Stimulated activated CD4-positive, alpha-beta T cell treated with anti-CD3 and anti-CD28 coated beads, Interleukin-4, amount 100 ng/mL, for 24 hours (primary cell): ENCODE measurements around the gene CLSTN2.

Source experiments
- DNase-seq: peaks from one replicate; pipeline ENCODE4 v3.0.0-alpha.2; 2020

The CLSTN2 gene

GRCh38 chr3:140298569-140299070 lies 363.6 kb downstream of the CLSTN2 start:
- DNase-seq = no peak

GRCh38 chr3:140303875-140304274 lies 368.9 kb downstream of the CLSTN2 start:
- no peak for DNase-seq

GRCh38 chr3:140308535-140308934 lies 373.6 kb downstream of the CLSTN2 start:
- DNase-seq = no peak

GRCh38 chr3:140311428-140311827 lies 376.4 kb downstream of the CLSTN2 start:
- no peak for DNase-seq

- DNase-seq = no peak
Observed at GRCh38 chr3:140315955-140316354, 381.0 kb downstream of the CLSTN2 start.

- no peak for DNase-seq
Observed at GRCh38 chr3:140316466-140316865, 381.5 kb downstream of the CLSTN2 start.

- DNase-seq = no peak
Observed at GRCh38 chr3:140316868-140317400, 381.9 kb downstream of the CLSTN2 start.

- DNase-seq = no peak
Observed at GRCh38 chr3:140319739-140320138, 384.8 kb downstream of the CLSTN2 start.

GRCh38 chr3:140323561-140323960 lies 388.6 kb downstream of the CLSTN2 start:
- no peak for DNase-seq

- no peak for DNase-seq
Observed at GRCh38 chr3:140332131-140332530, 397.1 kb downstream of the CLSTN2 start.

GRCh38 chr3:140334132-140334929 lies 399.3 kb downstream of the CLSTN2 start:
- no peak for DNase-seq

- DNase-seq = no peak
Observed at GRCh38 chr3:140336465-140336864, 401.5 kb downstream of the CLSTN2 start.

- DNase-seq = no peak
Observed at GRCh38 chr3:140338916-140339315, 403.9 kb downstream of the CLSTN2 start.

- DNase-seq = no peak
Observed at GRCh38 chr3:140341203-140341602, 406.2 kb downstream of the CLSTN2 start.

- DNase-seq = no peak
Observed at GRCh38 chr3:140341817-140342403, 406.9 kb downstream of the CLSTN2 start.

- DNase-seq = no peak
Observed at GRCh38 chr3:140342668-140343067, 407.7 kb downstream of the CLSTN2 start.

- DNase-seq = no peak
Observed at GRCh38 chr3:140343211-140344081, 408.5 kb downstream of the CLSTN2 start.

GRCh38 chr3:140344082-140344454 lies 409.1 kb downstream of the CLSTN2 start:
- DNase-seq = no peak

- DNase-seq = no peak
Observed at GRCh38 chr3:140344601-140345205, 409.7 kb downstream of the CLSTN2 start.

- DNase-seq = no peak
Observed at GRCh38 chr3:140347151-140347550, 412.2 kb downstream of the CLSTN2 start.

GRCh38 chr3:140349938-140350337 lies 415.0 kb downstream of the CLSTN2 start:
- DNase-seq = no peak

- DNase-seq = no peak
Observed at GRCh38 chr3:140351466-140351865, 416.5 kb downstream of the CLSTN2 start.

- DNase-seq = no peak
Observed at GRCh38 chr3:140355481-140355880, 420.5 kb downstream of the CLSTN2 start.
